SKM-1 treated with dmso at 0.1 percent for 144 hours (cell line): Measurements from ENCODE around the gene C2CD2.
"Not testable (repeated sequence)": the region's sequence is repeated elsewhere in the genome, so short reads cannot be mapped to it uniquely, and the experiment has no call there.

ENCODE experiments used
- DNase-seq: peaks from one replicate; lab custom pipeline; 2025; ENCODE audit not compliant: unreplicated experiment; lab: John Stamatoyannopoulos, UW

The C2CD2 gene

DNA sequence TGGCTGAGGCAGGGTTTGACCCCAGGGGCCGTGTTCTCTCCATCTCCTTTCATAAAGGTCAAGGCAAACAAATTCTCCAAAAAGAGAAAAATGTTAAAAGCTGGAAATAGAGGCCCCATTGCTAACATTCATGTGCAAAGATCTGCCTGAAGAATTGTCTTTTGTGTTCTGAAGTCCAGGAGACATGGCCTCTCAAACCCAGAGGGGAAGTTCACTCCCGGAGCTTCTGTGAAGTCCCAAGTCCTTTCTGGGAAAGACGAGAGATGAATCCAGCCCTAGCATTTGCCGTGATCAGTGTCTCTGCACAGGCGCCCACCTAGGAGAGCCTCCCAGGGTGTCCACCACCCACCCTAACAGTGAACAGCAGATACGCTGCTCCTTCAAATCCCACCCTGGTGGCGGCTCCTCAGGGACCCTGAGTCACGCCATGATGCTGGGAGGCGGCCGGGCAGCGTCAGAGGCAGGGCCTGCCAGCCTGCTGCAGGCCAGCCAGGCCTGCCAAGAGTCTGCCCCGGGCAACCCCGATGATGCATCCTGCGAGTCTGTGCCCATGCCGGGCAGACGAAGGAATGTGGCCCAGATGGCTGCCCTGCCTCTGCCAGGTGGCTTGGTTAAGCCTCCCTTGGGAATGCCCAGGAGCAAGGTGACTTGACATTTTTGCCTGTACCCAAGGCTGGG lies 5.2 kb upstream of the C2CD2 start:
- no peak for DNase-seq

DNA sequence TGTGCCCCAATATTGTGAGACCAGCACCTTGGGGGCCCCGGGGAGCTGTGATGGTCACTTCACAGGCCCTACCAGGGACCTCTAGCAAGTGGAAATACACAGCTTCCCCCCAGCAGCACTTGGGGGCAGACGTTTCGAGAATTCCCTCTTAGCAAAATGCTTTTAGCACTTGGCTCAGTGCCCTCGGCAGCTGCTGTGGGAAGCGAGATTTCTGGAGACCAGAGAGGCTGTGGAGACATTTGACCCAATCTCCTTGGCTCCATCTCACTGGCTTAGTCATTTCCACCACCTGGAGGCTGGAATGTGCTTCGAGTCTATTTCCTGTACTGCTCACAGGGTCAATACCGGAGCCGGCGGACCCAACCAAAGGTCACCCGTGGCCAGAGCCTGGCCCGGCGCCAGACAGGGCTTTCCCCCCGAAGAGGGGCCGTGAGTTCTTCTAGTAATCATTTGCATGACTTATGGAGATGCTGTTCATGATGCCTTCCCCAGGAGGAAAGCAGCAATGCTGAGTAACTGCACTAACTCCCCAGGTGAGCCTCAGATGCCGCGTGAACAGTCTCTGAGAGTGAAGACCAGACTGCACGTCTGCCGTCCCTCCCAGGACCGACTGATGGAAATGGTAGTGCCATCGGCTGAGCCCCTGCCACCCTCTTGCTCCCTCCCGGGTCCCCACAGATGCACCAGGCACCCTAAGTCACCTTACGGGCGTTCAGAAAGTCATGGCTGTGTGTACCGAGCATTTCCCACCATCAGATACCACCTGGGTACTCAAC lies 4.4 kb upstream of the C2CD2 start:
- DNase-seq, result no peak

DNA sequence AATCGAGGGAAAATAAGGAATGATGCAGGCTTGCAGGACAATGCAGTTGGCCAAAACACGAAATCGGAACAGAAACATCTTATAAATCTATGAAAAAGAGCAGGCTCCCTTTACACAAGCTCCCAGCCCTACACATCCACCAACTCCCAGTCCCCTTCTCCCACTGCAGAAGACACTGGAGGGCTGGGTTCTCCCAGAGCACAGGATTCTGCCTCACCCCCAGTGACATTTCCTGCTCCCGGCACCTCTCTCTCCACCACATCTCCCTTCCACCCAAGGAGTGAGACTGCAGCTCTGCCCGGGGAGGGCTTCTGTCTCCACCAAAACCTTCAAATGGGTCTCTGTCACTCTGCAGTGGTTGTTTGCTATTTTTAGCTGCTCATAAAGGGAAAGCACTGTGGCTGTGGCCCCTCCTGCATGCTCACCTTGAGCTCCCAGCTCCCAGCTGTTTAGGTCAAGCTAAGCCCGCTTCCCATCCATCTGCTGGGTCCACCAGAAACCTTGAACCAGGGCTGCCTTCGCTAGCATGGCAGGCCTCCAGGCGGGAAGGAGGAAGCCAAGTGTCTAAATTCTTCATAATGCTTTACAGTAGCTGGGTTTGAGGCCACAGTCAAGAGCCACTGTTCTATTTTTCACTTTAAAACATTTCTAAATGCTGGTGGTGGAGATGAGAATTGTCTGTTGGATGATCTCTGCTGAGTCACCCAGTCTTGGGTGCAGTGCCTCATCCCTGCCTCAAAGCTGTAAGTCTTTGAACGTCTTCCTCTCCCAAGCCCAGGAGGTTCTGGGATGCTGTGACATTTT lies 3.3 kb upstream of the C2CD2 start:
- DNase-seq, result no peak

DNA sequence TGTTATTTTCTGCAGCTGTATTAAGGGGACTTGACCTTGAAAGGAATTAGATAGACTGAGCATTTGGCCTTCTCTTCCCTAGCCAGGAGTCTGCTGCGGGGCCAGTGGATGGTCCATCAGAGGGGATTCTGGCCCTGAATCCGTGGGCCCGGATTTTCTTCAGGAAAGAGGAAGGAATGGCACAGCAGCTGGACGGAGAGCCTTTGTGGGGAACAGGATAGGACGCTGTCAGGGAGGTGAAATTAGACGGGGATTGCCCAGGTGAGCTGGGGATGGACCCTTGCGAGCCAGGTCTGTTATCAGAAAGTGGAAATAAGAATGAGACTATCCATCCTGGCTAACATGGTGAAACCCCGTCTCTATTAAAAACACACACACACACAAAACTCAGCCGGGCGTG lies 1.7 kb upstream of the C2CD2 start:
- DNase-seq, result no peak

DNA sequence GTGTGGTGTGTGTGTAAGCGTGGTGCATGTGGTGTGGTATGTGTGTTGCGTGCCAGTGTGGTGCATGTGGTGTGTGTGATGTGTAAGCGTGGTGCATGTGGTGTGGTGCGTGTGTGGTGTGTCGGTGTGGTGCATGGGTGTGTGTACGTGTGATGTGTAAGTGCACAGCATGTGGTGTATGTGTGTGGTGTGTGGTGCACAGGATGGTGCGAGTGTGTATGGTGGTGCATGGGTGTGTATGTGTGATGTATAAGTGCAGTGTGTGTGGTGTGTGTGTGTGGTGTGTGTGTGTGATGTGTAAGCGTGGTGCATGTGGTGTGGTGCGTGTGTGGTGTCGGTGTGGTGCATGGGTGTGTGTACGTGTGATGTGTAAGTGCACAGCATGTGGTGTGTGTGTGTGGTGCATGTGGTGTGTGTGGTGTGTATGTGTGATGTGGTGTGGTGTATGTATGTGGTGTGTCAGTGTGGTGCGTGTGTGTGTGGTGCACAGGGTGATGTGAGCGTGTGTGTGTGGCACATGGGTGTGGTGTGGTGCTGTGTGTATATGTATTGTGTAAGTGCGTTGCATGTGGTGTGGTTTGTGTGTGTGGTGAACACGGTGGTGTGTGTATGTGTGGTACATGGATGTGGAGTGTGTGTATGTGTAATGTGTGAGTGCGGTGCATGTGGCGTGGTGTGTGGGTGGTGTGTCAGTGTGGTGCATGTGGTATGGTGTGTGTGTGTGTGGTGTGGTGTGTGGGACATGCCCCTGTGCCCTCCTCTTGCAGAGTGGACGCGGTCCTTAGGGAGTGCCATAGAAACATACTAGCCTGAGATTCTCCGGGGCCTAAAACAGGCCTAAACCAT lies 1.1 kb upstream of the C2CD2 start:
- no peak for DNase-seq

DNA sequence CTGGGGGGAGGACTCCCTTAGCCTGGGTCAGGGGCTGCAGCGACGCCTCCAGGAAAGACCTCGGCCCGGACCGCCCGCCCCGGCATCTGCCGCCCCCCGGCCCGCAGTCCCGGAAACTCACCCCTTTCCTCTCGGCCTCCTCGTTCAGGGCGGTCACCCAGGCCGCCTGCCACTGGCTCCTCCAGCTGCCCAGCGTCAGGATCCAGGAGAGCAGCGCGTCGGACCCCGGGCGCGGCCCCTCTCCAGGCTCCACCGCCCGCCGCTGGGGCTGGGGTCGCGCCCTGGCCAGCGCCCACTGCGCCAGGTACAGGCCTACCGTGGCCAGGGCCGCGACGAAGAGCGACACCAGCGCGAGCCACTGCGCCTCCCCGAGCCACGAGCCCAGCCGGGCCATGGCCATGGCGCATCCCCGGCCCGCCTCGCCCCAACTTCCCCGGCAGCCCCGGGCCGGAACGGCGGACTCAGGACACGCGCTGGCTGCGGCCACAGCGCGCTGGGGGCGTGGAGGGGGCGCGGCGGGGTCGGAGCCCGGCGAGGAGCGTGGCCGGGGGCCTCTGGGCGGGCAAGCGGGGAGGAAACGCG lies 478 bp downstream of the C2CD2 start:
- no peak for DNase-seq

DNA sequence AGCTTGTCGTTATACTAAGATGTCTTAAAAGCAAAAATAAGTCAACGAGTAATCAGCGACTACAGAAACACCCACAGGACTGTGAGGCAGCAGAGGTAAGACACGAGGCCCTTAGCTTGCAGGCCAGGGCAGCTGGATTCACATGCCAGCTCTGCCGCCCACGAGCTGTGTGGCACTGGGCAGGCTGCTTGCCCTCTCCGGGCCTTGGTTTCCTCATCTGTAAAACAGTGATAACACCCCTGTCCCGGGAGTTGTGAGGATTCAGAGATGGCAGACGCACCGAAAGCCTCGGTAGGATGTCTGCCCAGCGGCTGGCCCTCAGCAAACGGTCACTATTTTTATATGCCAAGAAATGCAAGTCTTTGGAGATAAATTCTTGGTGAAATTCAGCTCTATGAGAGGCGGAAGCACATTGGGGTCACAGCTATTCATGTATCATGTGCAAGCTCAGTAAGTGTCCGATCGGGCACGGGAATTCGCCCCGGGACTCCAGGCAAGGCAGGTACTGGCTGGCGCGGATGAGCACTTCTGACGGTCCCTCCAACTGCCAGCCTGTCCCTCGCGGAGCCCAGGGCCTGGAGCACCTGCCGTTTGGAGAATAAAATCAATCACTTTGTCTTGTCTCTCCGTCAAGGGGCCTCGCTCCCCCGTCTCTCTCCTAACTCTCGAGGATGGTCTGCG lies 1.1 kb downstream of the C2CD2 start:
- no peak for DNase-seq

DNA sequence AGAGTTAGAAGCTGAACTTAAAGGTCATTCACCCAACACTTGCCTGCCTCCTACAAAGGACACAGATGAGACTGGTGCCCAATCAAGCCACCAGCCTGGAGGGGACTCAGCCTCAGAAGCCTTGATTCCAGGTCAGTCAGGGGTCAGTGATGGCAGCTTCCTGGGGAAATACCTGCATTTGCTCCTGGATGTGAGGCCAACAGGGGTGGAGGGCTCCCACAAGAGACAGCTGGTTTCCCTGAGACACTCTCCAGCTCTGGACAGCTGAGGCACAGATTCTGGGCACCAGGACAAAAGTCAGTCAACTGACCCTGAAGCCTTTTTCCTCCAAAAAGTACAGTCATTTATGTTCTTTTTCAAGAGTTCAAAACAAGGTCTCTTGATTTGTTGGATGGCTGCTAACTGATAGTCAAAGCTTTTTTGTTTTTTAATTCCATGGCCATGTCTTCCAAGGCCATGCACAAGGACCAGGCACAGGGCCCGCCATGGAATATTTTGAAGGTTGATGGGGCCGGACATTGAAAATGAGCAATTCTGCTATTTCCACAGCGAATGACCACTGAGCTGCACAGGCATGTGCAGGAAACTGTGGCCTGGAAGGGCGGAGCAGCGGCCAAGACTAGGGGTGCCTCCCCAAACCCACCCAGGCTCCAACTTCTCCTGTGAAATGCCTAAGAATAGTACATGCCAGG lies 1.8 kb downstream of the C2CD2 start:
- no peak for DNase-seq

DNA sequence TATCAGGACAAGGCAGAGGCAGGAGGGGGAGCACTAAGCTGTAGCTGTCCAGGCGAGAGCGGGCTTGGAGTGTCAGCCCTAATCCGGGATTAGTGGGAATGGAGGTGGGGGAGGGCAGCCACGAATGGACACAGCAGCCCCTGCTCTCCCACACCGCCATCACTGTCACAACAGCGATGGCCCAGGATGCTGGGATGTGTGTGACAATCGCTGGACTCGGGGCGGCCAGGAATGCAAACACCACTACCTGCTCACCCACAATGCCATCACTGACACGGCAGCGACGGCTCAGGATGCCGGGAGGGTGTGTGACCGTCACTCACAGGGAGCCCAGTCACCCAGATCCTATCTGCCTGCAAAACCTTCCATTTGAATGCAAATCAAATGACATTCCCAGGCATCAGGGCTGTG lies 2.9 kb downstream of the C2CD2 start:
- no peak for DNase-seq

DNA sequence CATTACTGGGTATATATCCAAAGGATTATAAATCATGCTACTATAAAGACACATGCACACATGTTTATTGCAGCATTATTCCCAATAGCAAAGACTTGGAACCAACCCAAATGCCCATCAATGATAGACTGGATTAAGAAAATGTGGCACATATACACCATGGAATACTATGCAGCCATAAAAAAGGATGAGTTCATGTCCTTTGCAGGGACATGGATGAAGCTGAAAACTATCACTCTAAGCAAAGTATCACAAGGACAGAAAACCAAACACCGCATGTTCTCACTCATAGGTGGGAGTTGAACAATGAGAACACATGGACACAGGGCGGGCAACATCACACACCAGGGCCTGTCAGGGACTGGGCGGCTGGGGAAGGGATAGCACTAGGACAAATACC lies 4.2 kb downstream of the C2CD2 start:
- not testable (repeated sequence) for DNase-seq

DNA sequence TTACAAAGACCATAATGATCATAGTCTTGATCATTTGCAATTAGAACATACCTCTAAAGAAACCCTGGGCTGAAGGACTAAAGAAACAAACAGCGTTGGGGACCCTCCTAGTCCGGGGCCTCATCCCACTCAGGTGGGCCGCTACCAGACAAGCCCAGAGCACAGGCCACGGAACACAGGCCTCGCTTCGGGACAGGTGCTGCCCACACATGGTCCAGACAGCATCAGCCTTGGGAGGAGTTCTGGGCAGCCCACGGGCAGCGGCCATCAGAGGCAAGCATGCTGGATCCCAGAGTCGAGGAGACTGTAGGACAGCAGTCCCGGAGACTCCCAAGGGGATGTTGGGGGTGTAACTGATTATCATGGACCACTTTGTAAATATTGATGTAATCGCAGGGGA lies 4.9 kb downstream of the C2CD2 start:
- DNase-seq, result no peak

DNA sequence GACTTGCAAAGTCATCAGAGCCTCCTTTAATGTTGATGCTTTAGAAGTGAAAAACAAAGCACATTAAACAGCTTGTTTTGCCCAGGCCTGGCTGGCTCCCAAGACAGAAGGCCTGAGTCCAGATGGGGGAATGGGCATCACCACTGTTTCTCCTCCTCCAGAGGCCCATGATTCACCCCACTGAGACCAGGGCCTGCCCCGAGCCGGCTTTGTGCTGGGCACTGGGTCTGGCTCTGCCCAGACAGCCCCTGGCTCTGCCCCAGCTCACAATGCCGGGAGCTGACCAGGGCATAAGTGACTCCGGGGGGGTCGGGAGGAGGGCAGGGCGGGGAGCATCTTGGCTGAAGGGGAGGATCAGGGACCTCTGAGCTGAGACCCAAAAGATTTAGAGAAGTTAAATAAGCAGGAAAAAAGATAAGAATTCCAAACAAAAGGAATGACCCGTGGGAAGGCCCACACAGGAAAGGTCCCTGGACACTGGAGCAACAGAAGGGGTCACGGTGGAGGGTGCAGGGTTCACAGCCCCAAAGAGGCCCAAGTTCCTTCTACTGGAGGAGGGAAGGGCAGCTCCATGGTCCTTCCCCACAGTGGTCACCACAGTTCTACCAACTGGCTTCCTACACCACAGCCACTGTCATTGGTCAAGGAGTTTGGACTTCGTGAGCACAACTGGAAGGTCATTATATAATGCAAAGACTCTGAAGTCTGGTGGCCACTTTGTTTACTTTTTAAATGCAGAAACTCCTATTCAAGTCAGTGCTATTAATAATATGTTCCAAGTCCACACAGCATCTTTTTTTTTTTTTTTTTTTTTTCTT lies 5.5 kb downstream of the C2CD2 start:
- DNase-seq, result no peak

DNA sequence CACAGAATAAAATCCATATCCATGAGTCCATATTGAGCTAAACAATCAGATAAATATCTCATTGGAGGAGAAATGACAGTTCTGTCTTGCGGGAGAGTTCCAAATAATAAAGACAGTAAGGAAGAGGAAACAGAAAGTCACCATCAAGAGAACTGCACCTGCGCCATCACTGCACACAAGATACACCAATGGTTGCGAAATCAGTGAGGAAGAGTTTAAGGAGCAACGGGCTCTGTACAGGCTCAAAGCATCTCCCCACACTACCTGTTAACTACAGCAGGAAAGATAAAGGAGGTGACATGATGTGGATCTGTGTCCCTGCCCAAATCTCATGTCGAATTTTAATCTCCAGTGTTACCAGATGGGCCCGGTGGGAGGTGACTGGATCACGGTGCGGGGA lies 7.8 kb downstream of the C2CD2 start:
- DNase-seq, result no peak

DNA sequence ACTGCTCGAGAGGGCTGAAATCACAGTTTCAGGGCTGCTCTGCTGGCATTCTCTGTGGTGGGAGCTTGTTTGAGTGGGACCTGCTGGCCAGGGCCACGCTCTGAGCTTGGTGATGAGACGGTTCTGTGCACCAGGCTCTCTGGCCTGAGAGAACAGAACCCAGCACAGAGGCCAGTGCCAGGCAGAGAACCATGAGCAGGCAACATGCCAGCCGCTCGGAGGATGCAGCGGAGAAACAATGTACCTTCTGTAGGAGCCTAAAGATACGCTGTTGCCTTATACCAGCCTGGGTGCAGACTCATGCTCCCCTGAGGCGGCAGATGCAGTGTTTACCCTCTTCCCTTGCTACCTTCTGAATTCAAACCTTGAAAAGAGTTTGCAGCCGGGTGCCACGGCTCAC lies 10.0 kb downstream of the C2CD2 start:
- no peak for DNase-seq

DNA sequence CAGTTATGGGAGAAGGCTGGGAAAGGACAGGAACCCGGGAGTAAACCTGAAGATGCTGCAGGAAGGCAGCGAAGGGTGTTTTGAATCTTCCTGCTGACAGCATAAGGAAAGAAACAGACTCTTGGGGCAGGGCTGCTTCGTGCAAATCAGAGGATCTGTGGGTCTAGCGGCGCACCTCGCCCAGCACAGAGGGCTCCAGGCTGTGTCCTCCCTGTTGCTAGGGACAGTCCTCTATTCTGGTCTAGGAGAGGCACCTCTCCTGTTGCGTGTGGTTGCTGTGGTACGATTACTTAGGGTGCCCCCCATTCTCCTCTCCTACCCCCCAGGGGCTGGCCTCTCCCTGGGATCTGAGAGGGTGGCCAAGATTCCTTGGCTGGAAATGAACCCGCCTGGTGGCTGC lies 11.4 kb downstream of the C2CD2 start:
- DNase-seq, result no peak

DNA sequence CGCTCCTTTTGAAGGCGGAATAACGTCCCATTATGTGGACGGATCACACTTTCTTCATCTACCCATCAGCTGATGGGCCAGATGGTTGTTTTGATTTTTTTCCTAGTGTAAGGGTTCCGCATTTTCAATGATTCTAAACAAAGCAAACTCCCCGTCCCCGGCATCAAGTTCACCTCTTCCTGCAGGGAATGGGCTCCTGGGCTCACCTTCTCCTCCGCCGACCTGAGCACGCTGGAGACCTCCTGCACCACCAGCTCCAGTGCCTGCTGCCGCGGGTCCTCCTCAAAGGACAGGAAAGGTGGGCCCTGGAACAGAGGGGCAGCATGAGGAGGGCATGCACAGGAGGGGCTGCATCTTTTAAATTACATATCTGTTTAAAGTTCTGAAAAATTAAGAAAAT lies 11.9 kb downstream of the C2CD2 start:
- DNase-seq, result no peak

DNA sequence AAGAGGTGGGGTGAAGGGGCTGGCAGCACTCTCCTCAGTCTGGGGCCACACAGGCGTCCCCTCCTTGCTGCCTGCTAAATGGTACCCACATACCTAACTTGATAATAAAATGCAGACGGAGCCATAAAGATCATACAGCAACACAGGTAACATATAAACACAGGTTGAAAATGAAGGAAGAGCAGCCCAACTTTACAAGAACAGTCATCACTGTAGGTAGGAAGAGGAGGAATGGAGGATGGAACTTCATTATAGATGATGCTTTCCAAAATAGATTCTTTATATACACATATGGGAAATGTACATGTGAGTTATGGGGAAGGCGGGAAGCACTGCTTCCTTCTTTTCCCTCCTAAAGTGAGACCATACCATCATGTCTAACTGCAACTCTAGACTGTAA lies 13.4 kb downstream of the C2CD2 start:
- DNase-seq, result no peak

DNA sequence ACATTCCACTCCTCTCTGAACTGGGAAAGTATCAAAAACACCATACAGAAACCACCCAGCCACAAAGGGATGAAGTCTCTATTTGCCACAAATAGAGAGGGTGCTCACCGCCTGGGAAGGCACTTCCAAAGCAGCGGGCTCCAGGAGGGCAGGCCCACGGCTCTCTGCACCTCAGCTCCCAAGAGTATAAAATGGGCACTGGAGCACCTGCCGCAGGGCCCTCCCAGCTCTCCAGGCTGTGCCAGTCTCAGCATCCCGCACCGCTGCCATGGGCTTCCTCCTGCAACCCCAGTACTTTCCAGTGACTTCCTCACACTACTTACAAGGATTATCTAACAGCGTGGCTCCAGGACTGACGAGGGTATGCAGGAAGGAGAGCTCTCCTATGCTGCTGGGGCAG lies 14.4 kb downstream of the C2CD2 start:
- DNase-seq, result no peak
